Ishikawa (cell line): ENCODE data around the gene SLC34A1.

Experiments
- CEBPB ChIP-seq: IDR thresholded peaks from 2 replicates; pipeline ENCODE4 v1.6.1; 2012
- CREB1 ChIP-seq: IDR thresholded peaks from 2 replicates; pipeline ENCODE4 v1.6.1; 2012; ENCODE audit warnings: low read depth
- EGR1 ChIP-seq: IDR thresholded peaks from 2 replicates; pipeline ENCODE4 v1.6.1; 2012
- EP300 ChIP-seq: IDR thresholded peaks from 2 replicates; pipeline ENCODE4 v1.6.1; 2012; ENCODE audit warnings: borderline replicate concordance
- FOXM1 ChIP-seq: IDR thresholded peaks from 2 replicates; pipeline ENCODE4 v1.6.1; 2012; ENCODE audit warnings: low read depth, borderline replicate concordance
- NFIC ChIP-seq: IDR thresholded peaks from 2 replicates; pipeline ENCODE4 v1.6.1; 2012
- RAD21 ChIP-seq: IDR thresholded peaks from 2 replicates; pipeline ENCODE4 v1.6.1; 2012; ENCODE audit warnings: low read depth
- TAF1 ChIP-seq: IDR thresholded peaks from 2 replicates; pipeline ENCODE4 v1.6.1; 2012; ENCODE audit warnings: low read depth, mild to moderate bottlenecking
- TCF12 ChIP-seq: IDR thresholded peaks from 2 replicates; pipeline ENCODE4 v1.6.1; 2012; ENCODE audit warnings: low read depth
- TEAD4 ChIP-seq: IDR thresholded peaks from 2 replicates; pipeline ENCODE4 v1.6.1; 2012
- USF1 ChIP-seq: IDR thresholded peaks from 2 replicates; pipeline ENCODE4 v1.6.1; 2012
- YY1 ChIP-seq: IDR thresholded peaks from 2 replicates; pipeline ENCODE4 v1.6.1; 2012; ENCODE audit warnings: low read depth
- ZBTB7A ChIP-seq: IDR thresholded peaks from 2 replicates; pipeline ENCODE4 v1.6.1; 2012; ENCODE audit warnings: low read depth
- TF ChIP-seq, protein P1 (sequence below): IDR thresholded peaks from 2 replicates; pipeline ENCODE4 v1.6.1; 2012
- TF ChIP-seq, protein P2 (sequence below): IDR thresholded peaks from 2 replicates; pipeline ENCODE4 v1.6.1; 2012; ENCODE audit warnings: low read depth, mild to moderate bottlenecking

SLC34A1 gene

DNA sequence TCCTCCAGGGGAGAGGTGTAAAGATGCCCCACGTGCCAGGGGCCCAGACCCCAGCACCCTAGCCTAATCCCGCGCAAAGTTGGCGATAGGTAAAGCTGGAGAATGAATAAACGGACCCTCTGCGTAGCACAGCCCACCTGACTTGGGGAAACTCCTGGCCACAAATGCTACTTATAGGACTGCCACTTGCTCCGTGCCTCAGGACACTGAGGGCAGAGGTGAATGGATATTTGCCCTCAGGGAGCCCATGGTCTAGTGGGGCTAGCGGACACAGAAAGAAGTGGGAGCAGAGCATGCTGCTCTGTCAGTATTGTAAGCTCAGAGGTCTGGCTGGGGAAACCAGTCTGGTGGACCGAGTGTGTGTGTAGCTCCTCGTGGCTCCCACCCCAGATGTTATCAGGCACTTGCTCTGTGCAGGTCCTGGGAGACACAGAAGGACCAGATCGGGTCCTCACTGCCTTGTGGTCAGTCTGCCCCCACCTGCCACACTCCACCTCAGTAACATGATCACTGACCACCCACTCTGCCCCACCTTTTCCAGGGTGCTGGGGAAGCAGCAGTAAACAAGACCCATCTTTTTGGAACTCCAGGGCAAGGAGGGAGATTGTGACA, 43.1 kb downstream of the SLC34A1 start:
- TF ChIP-seq, protein P1, sequence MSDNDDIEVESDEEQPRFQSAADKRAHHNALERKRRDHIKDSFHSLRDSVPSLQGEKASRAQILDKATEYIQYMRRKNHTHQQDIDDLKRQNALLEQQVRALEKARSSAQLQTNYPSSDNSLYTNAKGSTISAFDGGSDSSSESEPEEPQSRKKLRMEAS = peak; percentile 27; the same call in 1 of the 2 replicates
- TF ChIP-seq TEAD4 = no peak

DNA sequence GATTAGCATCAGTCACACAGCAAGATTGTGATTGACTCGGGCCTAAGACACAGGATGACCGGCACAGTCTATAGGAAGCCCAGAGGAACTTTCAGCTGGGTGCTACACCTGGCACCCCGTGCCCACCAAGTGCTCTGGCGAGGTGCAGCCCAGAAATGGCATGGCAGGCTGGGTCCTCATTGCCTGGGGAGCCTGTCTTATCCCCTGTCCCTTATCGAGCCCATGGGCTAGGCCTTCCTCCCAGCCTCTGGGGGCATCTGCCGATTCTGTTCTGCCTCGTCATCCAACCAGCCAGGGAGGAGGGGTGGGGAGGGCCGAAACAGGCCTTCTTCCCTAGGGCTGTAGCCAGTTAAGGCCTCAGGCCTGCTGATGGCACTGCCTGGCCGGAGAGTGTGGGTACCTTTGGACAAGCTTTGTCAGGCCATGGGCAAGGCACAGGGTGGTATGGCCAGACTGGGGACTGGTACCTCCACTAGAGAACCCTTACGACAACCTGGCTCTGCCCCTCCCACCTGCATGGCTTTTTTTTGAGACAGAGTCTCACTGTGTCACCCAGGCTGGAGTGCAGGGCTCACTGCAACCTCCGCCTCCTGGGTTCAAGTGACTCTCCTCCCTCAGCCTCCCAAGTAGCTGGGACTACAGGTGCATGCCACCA, 43.8 kb downstream of the SLC34A1 start:
- TF ChIP-seq NFIC = no peak
- TF ChIP-seq ZBTB7A = no peak
- TF ChIP-seq TAF1 = no peak
- TF ChIP-seq, protein P1 = no peak
- no peak for TF ChIP-seq TEAD4

- TF ChIP-seq USF1 = no peak
- no peak for TF ChIP-seq CEBPB
- no peak for TF ChIP-seq CREB1
- TF ChIP-seq RAD21 = no peak
- no peak for TF ChIP-seq NFIC
- TF ChIP-seq, protein P1 = no peak
- no peak for TF ChIP-seq YY1
- TF ChIP-seq, protein P2, sequence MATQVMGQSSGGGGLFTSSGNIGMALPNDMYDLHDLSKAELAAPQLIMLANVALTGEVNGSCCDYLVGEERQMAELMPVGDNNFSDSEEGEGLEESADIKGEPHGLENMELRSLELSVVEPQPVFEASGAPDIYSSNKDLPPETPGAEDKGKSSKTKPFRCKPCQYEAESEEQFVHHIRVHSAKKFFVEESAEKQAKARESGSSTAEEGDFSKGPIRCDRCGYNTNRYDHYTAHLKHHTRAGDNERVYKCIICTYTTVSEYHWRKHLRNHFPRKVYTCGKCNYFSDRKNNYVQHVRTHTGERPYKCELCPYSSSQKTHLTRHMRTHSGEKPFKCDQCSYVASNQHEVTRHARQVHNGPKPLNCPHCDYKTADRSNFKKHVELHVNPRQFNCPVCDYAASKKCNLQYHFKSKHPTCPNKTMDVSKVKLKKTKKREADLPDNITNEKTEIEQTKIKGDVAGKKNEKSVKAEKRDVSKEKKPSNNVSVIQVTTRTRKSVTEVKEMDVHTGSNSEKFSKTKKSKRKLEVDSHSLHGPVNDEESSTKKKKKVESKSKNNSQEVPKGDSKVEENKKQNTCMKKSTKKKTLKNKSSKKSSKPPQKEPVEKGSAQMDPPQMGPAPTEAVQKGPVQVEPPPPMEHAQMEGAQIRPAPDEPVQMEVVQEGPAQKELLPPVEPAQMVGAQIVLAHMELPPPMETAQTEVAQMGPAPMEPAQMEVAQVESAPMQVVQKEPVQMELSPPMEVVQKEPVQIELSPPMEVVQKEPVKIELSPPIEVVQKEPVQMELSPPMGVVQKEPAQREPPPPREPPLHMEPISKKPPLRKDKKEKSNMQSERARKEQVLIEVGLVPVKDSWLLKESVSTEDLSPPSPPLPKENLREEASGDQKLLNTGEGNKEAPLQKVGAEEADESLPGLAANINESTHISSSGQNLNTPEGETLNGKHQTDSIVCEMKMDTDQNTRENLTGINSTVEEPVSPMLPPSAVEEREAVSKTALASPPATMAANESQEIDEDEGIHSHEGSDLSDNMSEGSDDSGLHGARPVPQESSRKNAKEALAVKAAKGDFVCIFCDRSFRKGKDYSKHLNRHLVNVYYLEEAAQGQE = no peak
- TF ChIP-seq ZBTB7A = no peak
Observed at GRCh38 chr5:177428574-177429217, 44.5 kb downstream of the SLC34A1 start.

DNA sequence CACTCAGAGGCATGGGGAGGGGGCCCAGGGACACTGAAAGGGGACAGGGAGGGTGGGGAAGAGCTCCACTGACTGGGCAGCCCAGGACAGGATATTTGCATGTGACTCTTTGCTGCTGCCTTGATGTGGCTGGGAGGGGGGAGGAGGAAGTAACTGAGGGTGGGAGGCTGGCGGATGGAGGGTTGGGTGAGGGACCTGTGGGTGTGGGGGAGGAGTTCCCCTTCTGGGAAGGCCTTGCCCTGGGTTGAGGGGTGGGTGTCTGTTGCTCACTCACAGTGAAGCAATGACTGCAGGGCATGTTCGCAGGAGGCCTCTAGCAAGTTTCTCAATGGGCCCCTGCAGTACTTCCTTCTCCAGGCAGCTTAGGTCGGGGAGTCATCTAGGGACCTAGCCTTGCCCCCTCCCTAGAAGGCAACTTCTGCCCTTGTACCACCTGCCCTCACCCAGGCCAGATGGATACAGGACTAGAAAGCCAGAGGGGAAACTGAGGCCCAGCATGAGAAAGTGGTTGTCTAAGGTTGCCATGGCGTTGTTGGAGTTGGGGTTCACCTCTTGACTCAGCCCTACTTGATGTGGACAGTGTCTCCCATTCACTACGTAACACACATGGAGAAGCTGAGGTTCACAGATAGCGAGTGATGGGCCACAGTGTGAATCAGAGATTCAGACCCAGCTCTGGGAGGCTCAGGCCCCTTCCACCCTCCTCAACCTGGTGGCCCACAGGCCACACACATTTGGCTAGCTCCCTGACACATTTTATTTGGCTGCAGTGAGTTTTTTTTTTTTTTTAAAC, 45.2 kb downstream of the SLC34A1 start:
- TF ChIP-seq EP300 = no peak
- TF ChIP-seq CEBPB = no peak
- no peak for TF ChIP-seq FOXM1
- no peak for TF ChIP-seq NFIC
- no peak for TF ChIP-seq RAD21
- TF ChIP-seq, protein P1 = no peak
- no peak for TF ChIP-seq TEAD4

- TF ChIP-seq FOXM1 = no peak
Observed at GRCh38 chr5:177430140-177430951, 46.1 kb downstream of the SLC34A1 start.

DNA sequence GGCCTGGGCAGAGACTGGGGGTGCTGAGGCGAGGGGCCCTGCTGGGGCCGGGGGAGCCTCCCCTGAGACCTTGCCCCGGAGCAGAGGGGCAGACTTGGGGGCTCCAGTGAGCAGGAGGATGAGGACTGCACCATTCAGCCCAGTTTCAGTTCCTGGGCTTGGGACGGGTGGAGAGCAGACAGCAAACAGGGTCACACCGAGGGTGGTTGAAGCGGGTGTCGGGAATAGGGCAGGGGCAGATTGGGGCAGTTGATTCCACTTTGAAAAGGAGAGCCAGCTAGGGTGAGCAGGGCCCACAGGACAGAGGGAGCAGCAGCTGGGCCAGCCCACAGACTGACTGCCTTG, 46.7 kb downstream of the SLC34A1 start:
- no peak for TF ChIP-seq ZBTB7A
- no peak for TF ChIP-seq CEBPB
- TF ChIP-seq TEAD4 = no peak
- TF ChIP-seq NFIC = no peak
- TF ChIP-seq YY1 = no peak
- TF ChIP-seq TCF12 = no peak
- no peak for TF ChIP-seq TAF1
- TF ChIP-seq FOXM1 = no peak
- TF ChIP-seq RAD21 = no peak
- TF ChIP-seq, protein P1 = no peak
- TF ChIP-seq USF1 = no peak
- no peak for TF ChIP-seq EGR1
- TF ChIP-seq EP300 = no peak
- TF ChIP-seq CREB1 = no peak
- TF ChIP-seq, protein P2 = no peak
